Activated CD4-positive, alpha-beta T cell treated with anti-CD3 and anti-CD28 coated beads for 36 hours (primary cell): ENCODE results near the gene ODR4. TPM values are rescaled to one million over a fixed set of nuclear protein-coding genes. Genes with fewer than 3 reads are reported as not detected.
"Not testable (repeated sequence)": the region's sequence is repeated elsewhere in the genome, so short reads cannot be mapped to it uniquely, and the experiment has no call there.

ENCODE experiments used
- ATAC-seq: fragments of 200-7000 bp; cut with Tn5 transposase; one replicate; pipeline ENCODE4 v1.10.0; 2021; ENCODE audit warnings: mild to moderate bottlenecking, moderate library complexity
- CTCF ChIA-PET: fragments of 350-600 bp; sonication (Branson Sonifier 250); formaldehyde crosslinking; loops from one replicate; lab custom pipeline; 2021; ENCODE audit warnings: antibody characterized with exemption; lab: Charles Lee
- POLR2A ChIA-PET: fragments of 350-600 bp; sonication (Branson Sonifier 250); formaldehyde crosslinking; loops from one replicate; lab custom pipeline; 2021; ENCODE audit warnings: antibody characterized with exemption, inconsistent platforms; lab: Charles Lee
- DNase-seq: peaks from one replicate; pipeline ENCODE4 v3.0.0-alpha.2; 2020
- H3K27ac Mint-ChIP-seq: one replicate; pipeline ENCODE4 v1.8.0; 2021; ENCODE audit warnings: mixed read lengths
- H3K27me3 Mint-ChIP-seq: one replicate; pipeline ENCODE4 v1.8.0; 2021; ENCODE audit warnings: mixed read lengths
- H3K36me3 Mint-ChIP-seq: one replicate; pipeline ENCODE4 v1.8.0; 2021; ENCODE audit warnings: low read depth, mixed read lengths
- H3K4me1 Mint-ChIP-seq: one replicate; pipeline ENCODE4 v1.8.0; 2021; ENCODE audit warnings: mixed read lengths
- H3K4me3 Mint-ChIP-seq: one replicate; pipeline ENCODE4 v1.8.0; 2021; ENCODE audit warnings: mild to moderate bottlenecking, moderate library complexity, mixed read lengths
- H3K9me3 Mint-ChIP-seq: one replicate; pipeline ENCODE4 v1.8.0; 2021; ENCODE audit warnings: low read depth, mixed read lengths
- intact Hi-C, 2 experiments: fragments of 100-400 bp; cut with DNase I in 1 of 2; cut with micrococcal nuclease in 1 of 2; formaldehyde crosslinking; loops; one replicate each; pipeline versions ENCODE4 v1.14.2 to v1.15.1; 2022 to 2024; cut with DNase I, micrococcal nuclease
- total RNA-seq, 2 experiments: library from RNA; stranded (reverse); gene quantifications; one replicate each; pipeline ENCODE4 v1.2.3, GENCODE V29; 2021

Gene ODR4
- total RNA-seq, 2 experiments from 2014 or later = 13.1 to 14.0 TPM

DNA sequence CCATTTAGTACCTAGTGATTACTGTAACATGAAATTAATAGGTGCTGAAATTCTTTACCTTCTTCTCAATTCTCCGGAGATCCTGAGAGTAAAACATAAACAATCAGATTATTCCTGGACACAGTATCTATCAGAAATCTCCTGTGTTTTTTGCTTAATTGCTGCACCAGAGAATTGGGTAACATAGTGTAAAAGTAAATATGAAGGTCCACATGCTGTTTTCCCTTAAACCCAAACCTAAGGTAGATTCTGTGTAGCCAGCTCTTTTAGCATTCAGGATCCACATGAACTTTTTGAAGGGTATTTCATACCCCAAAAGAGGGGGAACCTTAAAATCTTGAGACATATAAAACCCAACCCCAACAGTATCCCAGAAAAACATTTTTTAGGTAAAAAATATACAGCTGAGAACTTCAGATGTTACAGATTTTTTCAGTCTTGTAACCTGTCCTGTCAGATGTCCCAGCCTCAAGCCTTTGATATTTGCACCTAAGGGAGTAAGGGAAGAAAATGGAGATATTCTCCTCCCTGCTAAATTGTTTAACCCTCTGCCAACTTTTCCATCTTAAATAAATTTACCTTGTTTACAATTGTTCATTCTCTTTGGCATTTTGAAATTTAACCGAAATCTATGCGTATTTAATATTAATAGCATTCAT is 11.2 kb downstream of the ODR4 start:
- Mint-ChIP-seq H3K36me3 (peaks cover 25% of the 10 kb centered on the region), H3K27ac (no peak overlapping the region), H3K9me3 (no peaks in the 10 kb centered on the region), H3K4me3 (no peak overlapping the region), H3K4me1 (peaks cover 4% of the 10 kb centered on the region), H3K27me3 (no peaks in the 10 kb centered on the region)
- ATAC-seq (no peak), DNase-seq (no peak)
- intact Hi-C loops = no loop called here
- ChIA-PET POLR2A (no interaction called here), CTCF (interaction anchor here (1.1 to 6.6 kb wide), 3 partner anchors 11 to 28 kb away, joined by 3 to 32 read pairs (median 3); partner anchors contain the start of genes ODR4 and TPR)

DNA sequence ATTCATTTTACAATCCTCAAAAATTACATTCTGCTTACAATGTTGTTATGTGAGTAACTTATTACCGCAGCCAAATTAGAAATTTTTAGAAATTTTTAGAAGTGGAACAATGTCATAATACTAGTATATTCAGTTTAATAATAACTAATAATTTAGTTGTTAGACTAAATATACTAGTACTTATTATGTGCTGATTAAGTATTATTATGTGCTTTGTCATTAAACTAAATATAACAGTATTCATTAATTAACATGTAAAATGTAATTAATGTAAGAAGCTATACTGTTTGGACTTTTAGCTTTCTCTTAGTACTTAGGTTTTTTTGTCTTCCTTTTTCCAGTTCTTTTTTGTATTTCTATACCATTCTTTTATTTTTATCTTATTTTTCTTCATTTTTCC is 15.3 kb downstream of the ODR4 start:
- intact Hi-C loops = no loop called here
- ATAC-seq (no peak), DNase-seq (no peak)
- ChIA-PET CTCF (interaction anchor here (1.5 to 6.6 kb wide), 2 partner anchors 9 to 15 kb away, joined by 5 to 32 read pairs; partner anchors contain the start of genes ODR4 and TPR), POLR2A (no interaction called here)
- H3K4me3 Mint-ChIP-seq = no peak overlapping the region
- no peaks in the 10 kb centered on the region for H3K9me3 Mint-ChIP-seq
- H3K4me1 Mint-ChIP-seq = no peaks in the 10 kb centered on the region
- peaks cover 35% of the 10 kb centered on the region for H3K36me3 Mint-ChIP-seq
- no peak overlapping the region for H3K27ac Mint-ChIP-seq
- no peaks in the 10 kb centered on the region for H3K27me3 Mint-ChIP-seq

DNA sequence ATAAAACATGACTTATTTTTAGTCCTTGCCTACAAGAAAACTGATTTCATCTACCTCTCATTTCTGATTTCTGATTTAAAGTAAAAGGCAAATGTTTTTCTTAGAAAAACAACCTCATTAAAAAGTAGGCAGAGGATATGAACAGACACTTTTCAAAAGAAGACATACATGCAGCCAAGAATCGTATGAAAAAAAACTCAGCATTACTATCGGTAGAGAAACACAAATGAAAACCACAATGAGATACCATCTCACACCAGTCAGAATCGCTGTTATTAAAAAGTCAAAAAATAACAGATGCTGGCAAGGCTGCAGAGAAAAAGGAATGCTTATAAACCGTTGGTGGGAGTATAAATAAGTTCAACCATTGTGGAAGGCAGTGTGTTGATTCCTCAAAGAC is 16.2 kb downstream of the ODR4 start:
- ATAC-seq (no peak), DNase-seq (no peak)
- no peaks in the 10 kb centered on the region for H3K9me3 Mint-ChIP-seq
- H3K4me1 Mint-ChIP-seq = no peaks in the 10 kb centered on the region
- intact Hi-C loops = no loop called here
- H3K4me3 Mint-ChIP-seq = no peak overlapping the region
- no peaks in the 10 kb centered on the region for H3K27me3 Mint-ChIP-seq
- no peak overlapping the region for H3K27ac Mint-ChIP-seq
- ChIA-PET CTCF (no interaction called here), POLR2A (no interaction called here)
- H3K36me3 Mint-ChIP-seq = peaks cover 36% of the 10 kb centered on the region

DNA sequence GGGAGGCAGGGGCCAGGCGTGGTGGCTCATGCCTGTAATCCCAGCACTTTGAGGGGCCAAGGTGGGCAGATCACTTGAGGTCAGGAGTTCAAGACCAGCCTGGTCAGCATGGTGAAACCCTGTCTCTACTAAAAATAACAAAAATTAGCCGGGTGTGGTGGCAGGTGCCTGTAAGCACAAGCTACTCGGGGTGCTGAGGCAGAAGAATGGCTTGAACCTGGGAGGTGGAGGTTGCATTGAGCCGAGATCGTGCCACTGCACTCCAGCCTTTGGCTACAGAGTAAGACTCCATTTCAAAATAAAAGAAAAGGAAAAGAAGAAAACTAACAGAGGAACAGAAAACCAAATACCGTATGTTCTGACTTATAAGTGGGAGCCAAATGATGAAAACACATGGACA is 17.1 kb downstream of the ODR4 start:
- H3K36me3 Mint-ChIP-seq = peaks cover 40% of the 10 kb centered on the region
- H3K27me3 Mint-ChIP-seq, DNase-seq, ATAC-seq, H3K4me1 Mint-ChIP-seq, H3K9me3 Mint-ChIP-seq, H3K27ac Mint-ChIP-seq, H3K4me3 Mint-ChIP-seq, intact Hi-C loops: not testable (repeated sequence)
- ChIA-PET POLR2A (interaction anchor here (0.6 to 1.6 kb wide), 2 partner anchors 17 to 40 kb away, joined by 4 read pairs; partner anchors contain the start of genes ODR4 and TPR), CTCF (interaction anchor here (1.9 to 2.5 kb wide), 2 partner anchors 12 to 13 kb away, joined by 7 to 12 read pairs; no protein-coding TSS in a partner anchor)

DNA sequence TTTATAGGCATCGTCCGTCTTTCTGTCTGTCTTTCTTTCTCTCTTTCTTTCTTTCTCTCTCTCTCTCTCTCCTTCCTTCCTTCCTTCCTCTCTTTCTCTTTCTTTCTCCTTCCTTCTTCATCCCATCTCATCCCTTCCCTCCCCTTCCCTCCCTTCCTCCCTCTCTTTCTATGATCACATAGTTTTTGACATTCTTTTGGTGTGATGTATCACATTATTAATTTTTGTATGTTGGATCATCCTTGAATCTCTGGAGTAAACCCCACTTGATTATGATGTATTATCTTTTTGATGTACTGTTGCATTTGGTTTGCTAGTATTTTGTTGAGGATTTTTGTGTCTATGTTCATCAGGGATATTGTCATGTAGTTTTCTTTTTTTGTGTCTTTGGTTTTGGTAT is 25.8 kb downstream of the ODR4 start:
- DNase-seq, H3K27me3 Mint-ChIP-seq, ATAC-seq, intact Hi-C loops, H3K4me3 Mint-ChIP-seq, POLR2A ChIA-PET, H3K9me3 Mint-ChIP-seq, H3K4me1 Mint-ChIP-seq: not testable (repeated sequence)
- Mint-ChIP-seq H3K36me3 (peaks cover 18% of the 10 kb centered on the region), H3K27ac (peak overlapping the region; percentile 20)
- CTCF ChIA-PET = interaction anchor here (0.6 kb wide), 1 partner anchor 8 kb away, joined by 3 read pairs; no protein-coding TSS in a partner anchor

DNA sequence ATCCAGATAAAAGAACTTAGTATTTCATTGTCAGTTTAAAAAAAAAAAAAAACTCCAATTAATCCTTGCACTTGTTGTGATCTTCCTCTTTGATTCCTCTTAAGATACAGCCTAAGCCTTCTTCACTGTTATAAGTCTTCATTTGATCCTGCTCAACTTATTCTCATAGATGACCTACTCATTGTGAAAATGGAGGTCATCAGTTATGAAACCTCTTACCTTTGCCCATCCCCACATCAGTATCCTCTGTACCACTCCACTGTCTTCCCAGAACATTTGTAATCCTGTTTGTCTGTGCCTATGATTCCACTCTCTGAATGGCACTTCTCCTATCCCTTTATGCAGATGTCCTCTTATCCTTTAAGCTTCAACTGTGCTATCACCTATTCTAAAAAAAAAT is 28.0 kb downstream of the ODR4 start:
- no peak overlapping the region for H3K4me3 Mint-ChIP-seq
- ChIA-PET CTCF (interaction anchor here (0.6 to 1.5 kb wide), 16 partner anchors 10 to 573 kb away, joined by 3 to 12 read pairs (median 3); partner anchors contain the start of gene TPR), POLR2A (no interaction called here)
- no peaks in the 10 kb centered on the region for H3K4me1 Mint-ChIP-seq
- DNase-seq = no peak
- intact Hi-C loops = loop anchor here (1.0 to 2.0 kb wide), 2 partner anchors 583 kb away; no protein-coding TSS in a partner anchor
- H3K36me3 Mint-ChIP-seq = peaks cover 24% of the 10 kb centered on the region
- no peaks in the 10 kb centered on the region for H3K27me3 Mint-ChIP-seq
- no peak for ATAC-seq
- no peaks in the 10 kb centered on the region for H3K9me3 Mint-ChIP-seq
- no peak overlapping the region for H3K27ac Mint-ChIP-seq

DNA sequence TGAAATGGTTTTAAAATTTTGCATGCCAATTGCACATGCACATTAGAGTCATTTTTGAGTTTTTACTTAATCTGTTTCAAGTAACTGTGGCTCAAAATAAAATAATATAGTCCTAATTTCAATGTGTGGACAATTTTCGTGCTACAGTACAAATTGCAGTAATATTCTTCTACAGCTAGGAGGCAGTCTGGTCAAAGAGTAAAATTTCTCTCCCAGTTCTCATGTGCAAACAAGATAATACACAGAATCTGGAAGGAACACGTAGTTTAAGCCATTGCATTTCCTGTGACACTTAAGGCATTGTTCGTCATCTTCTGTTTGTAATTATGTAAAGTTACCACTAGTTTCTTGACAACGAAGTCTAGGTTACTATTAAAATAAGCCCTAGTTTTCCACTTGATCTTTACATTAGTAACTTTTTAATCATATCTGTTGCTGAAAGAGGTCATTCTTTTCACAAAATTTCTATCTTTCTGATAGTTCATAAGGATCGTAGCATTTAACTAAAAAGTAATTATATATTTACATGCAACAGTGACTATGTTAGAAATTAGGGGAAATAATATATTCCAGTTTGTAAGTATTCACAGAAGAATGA is 28.9 kb downstream of the ODR4 start:
- no peak overlapping the region for H3K4me3 Mint-ChIP-seq
- ChIA-PET POLR2A (interaction anchor here (0.7 kb wide), 1 partner anchor 14 kb away, joined by 3 read pairs; no protein-coding TSS in a partner anchor), CTCF (interaction anchor here (0.6 to 1.5 kb wide), 22 partner anchors 9 to 582 kb away, joined by 3 to 12 read pairs (median 3); partner anchors contain the start of gene TPR)
- intact Hi-C loops = loop anchor here (1.0 to 2.0 kb wide), 2 partner anchors 582 kb away; no protein-coding TSS in a partner anchor
- no peaks in the 10 kb centered on the region for H3K9me3 Mint-ChIP-seq
- ATAC-seq = peak; percentile 78
- H3K4me1 Mint-ChIP-seq = no peaks in the 10 kb centered on the region
- H3K27me3 Mint-ChIP-seq = no peaks in the 10 kb centered on the region
- H3K27ac Mint-ChIP-seq = no peak overlapping the region
- peaks cover 21% of the 10 kb centered on the region for H3K36me3 Mint-ChIP-seq
- no peak for DNase-seq

DNA sequence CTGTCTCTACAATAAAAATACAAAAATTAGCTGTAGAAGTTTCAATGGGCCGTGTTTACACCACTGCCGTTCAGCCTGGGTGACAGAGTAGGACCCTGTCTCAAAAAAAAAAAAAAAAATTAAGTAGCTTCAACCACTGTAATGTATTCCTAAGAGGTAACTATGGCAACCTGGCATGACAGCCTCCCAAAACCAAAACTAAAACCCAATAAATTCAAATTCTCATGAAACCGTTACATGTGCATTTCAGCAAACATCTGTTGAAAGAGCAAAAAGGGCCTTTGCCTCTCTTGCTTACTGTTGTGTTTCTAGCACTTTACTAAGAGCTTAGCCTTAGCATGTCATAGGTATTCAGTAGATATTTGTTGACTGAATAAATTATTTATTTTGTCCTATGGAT is 33.5 kb downstream of the ODR4 start:
- ATAC-seq (no peak), DNase-seq (no peak)
- no peaks in the 10 kb centered on the region for H3K4me1 Mint-ChIP-seq
- no peak overlapping the region for H3K4me3 Mint-ChIP-seq
- H3K36me3 Mint-ChIP-seq = peaks cover 14% of the 10 kb centered on the region
- H3K9me3 Mint-ChIP-seq = no peaks in the 10 kb centered on the region
- CTCF ChIA-PET = interaction anchor here (0.6 to 0.7 kb wide), 2 partner anchors 8 to 29 kb away, joined by 3 read pairs; no protein-coding TSS in a partner anchor
- intact Hi-C loops = no loop called here
- no peaks in the 10 kb centered on the region for H3K27me3 Mint-ChIP-seq
- H3K27ac Mint-ChIP-seq = no peak overlapping the region
- POLR2A ChIA-PET = no interaction called here

DNA sequence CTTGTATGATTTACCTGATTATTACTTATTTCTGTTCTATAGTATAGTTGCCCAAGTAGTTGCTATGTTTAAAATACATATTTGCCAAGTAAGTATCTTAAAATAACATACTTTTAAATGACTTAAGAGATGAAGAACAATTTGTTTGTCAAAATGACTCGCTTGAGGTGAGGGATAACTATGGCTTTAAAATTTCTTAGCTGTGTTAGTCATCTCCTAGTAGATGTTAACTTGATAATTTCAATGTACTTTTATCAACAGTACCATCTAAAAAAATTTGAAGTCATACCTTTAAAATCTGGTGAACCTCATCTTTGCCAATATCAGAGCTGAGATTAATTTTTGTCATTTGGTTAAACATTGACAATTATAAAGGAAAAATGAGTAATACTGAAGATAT is 37.7 kb downstream of the ODR4 start:
- Mint-ChIP-seq H3K4me3 (no peak overlapping the region), H3K27me3 (no peaks in the 10 kb centered on the region), H3K9me3 (no peaks in the 10 kb centered on the region), H3K36me3 (peaks cover 2% of the 10 kb centered on the region), H3K27ac (no peak overlapping the region), H3K4me1 (no peaks in the 10 kb centered on the region)
- ATAC-seq = no peak
- no peak for DNase-seq
- ChIA-PET CTCF (interaction anchor here (1.2 kb wide), 1 partner anchor 9 kb away, joined by 7 read pairs; no protein-coding TSS in a partner anchor), POLR2A (no interaction called here)
- intact Hi-C loops = no loop called here

DNA sequence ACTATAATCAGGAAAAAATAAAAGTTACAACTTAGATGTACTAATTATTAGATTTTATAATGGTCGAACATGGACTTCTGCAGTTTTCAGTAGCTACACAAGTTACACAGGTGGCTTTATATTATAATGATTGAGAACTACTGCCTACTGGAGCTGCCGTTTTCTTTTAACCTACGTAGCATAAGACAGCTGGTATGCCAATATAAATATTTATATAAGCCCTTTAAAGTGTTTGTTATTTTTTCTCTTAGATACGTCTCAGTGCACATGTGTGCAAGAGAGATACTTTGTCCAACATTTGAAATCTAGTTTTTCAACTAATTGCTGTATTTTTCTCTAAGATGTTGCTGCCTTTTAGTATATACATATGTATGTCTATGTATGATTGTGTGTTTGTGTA is 42.9 kb downstream of the ODR4 start:
- Mint-ChIP-seq H3K9me3 (no peaks in the 10 kb centered on the region), H3K4me1 (peaks cover 6% of the 10 kb centered on the region), H3K4me3 (no peak overlapping the region), H3K27ac (no peak overlapping the region), H3K27me3 (no peaks in the 10 kb centered on the region), H3K36me3 (peaks cover 17% of the 10 kb centered on the region)
- ChIA-PET POLR2A (interaction anchor here (0.5 kb wide), 1 partner anchor 14 kb away, joined by 3 read pairs; no protein-coding TSS in a partner anchor), CTCF (no interaction called here)
- intact Hi-C loops = no loop called here
- DNase-seq = no peak
- no peak for ATAC-seq

DNA sequence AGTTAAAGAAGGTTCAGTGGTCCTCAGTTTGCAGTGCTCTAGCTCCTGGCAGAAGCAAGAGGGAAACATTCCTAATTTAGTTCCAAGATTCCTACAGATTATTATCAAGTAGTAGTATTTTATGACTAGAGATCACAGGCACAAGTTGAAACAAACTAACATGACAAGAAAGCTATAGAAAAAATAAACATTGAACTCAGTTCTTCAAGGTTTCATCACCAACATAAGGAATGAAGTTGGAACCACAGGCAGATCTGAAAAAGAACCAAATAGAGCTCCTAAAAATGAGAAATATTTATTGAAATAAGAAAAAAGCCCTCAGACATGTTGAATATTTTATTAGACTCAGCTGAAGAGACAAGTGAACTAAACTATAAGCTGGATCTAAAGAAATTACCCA is 44.7 kb downstream of the ODR4 start:
- CTCF ChIA-PET = interaction anchor here (0.6 to 1.1 kb wide), 4 partner anchors 15 to 45 kb away, joined by 3 to 4 read pairs (median 4); partner anchors contain the start of gene TPR

More for the DNA sequence above, 44.7 kb downstream of the ODR4 start:
- no peaks in the 10 kb centered on the region for H3K9me3 Mint-ChIP-seq
- intact Hi-C loops = no loop called here
- POLR2A ChIA-PET = interaction anchor here (0.7 kb wide), 1 partner anchor 23 kb away, joined by 4 read pairs; no protein-coding TSS in a partner anchor
- peak overlapping the region; percentile 69 for H3K27ac Mint-ChIP-seq
- peaks cover 6% of the 10 kb centered on the region for H3K4me1 Mint-ChIP-seq
- ATAC-seq = no peak
- H3K4me3 Mint-ChIP-seq = no peak overlapping the region
- DNase-seq = no peak
- H3K36me3 Mint-ChIP-seq = peaks cover 17% of the 10 kb centered on the region
- no peaks in the 10 kb centered on the region for H3K27me3 Mint-ChIP-seq
